Airway epithelial cell (primary cell): ENCODE measurements around the gene TAF6L. TPM values are rescaled to one million over a fixed set of nuclear protein-coding genes. Genes with fewer than 3 reads are reported as not detected.

Source experiments
- total RNA-seq: library from RNA; depleted of rRNA; stranded (reverse); fragments of >200 nt; gene quantifications from 2 replicates; pipeline ENCODE4 v1.2.3, GENCODE V29; 2015

TAF6L gene
- 18.2 and 18.3 TPM in 2 replicates for total RNA-seq

DNA sequence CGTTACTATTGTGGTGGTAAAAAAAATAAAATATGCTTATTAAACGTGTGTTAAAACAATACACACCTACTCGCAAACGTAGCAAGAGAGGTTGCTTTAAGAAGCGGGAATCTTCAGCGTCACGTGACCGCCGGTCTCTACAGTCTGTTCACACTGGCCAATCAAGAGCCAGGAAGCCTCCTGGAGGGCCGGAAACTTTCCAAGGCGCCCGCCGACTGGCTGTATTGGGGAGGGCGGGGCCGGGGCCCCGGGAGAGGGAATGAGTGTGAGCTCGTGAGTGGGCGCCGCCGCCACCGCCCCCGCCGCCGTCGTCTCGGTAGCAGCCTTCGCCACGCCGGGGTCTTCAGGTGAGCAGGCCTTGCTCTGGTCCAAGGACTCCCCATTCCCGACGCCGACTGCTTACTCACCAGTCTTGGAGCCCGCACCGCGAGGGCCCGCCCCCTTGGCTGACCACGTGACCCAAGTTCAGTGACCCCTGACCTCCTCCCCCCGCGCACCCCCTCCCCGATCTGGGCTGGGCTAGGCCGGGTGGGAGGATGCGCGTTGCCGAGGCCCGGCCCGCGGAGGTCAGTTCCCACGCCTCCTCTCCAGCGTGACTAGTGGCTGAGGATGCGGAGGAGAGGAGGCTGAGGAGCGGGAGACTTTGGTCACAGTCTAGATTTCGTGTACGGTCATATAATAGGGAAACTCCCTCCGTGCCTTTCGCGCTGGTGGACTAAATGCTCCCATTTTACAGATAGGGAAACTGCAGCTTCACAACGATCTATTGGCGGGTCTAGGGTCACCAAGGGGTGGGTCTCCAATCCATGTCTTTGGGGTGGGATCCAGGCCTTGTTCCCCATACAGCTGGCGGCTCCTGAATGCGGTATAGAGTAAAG is at the start of gene TAF6L:
Gene TAF6L (plus strand): TSS at position 253 of the 878 bp plus-strand sequence. CDS start 4,388 bp downstream, outside the sequence.

DNA sequence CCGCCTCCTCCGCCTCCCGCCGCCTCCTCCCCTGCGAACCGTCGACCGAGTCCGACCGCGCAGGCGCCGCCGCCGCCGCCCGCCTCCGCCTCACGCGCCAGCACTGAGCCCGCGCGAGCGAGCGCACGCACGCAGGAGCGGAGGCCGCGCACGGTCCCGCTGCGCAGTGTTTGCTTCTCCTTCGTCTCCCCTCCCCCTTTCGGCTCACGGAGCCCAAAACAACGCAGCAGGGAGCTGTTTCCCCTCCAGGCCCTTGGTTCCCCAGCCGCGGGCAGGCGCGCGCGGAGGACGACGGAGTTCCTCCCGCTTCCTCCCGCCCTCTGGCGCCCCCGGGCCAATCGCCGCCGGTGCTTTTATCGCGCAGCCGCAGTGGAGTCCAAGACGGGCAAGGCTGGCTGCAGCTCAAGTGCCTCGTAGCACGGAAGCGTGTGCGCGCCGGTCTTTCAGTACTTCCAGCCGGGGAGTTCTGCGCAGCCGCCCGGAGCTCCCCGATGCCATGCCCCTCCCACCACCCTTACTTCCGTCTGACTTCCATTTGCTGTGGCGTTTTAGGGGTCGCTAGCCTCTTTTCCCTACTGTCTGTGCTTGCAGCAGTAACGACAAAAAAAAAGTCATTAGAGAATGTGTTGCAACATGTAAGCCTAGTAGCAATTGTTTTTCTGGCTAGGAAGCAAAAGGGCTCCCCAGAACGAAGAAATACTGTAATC is 43.9 kb upstream of the TAF6L start, which contains the start of gene HNRNPUL2:
Gene HNRNPUL2 (minus strand): TSS at position 293 of the 707 bp plus-strand sequence. CDS start 301 bp downstream, outside the sequence.

DNA sequence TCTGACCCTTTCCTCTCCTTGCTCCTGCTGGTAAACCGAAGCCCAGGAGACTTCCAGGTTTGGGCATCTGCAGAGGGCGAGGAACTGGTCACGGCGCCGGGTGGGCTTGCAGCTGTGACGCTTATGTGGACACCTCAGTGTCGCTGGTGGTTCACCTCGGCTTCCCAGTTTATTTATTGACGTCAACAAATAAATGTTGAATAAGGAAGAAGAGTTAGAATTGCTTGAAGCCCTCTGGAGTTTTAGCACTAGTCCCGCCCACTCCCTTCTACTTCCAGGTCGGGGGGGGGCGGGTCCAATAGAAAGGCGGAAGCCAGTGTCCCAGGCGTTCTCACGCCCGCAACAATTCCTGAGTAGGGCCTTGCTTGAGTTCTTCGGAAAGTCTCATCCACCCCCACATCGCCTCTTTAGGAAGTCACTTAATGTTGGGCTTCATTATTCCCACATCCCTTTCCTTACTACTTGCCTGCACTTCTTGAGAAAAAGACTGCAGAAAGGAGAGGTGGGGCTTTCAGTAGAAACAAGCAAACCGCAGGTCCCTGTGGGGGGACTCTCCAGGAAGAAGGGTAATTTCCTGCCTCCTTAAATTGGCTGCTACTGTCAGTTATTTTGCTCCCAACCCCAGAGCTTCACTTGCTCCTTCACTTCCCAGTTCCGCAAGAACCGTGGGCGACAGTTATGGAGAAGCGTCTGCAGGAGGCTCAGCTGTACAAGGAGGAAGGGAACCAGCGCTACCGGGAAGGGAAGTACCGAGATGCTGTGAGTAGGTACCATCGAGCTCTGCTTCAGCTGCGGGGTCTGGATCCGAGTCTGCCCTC is 42.8 kb upstream of the TAF6L start, which contains the start of gene TTC9C:
Gene TTC9C (plus strand): TSS at position 316 of the 818 bp plus-strand sequence. CDS start 363 bp downstream, at position 679.

GRCh38 chr11:62753736-62754603 is 17.2 kb upstream of the TAF6L start, which contains the start of gene ZBTB3:
Gene ZBTB3 (minus strand): TSS chr11:62754160. CDS start chr11:62753664, 496 bp downstream.

DNA sequence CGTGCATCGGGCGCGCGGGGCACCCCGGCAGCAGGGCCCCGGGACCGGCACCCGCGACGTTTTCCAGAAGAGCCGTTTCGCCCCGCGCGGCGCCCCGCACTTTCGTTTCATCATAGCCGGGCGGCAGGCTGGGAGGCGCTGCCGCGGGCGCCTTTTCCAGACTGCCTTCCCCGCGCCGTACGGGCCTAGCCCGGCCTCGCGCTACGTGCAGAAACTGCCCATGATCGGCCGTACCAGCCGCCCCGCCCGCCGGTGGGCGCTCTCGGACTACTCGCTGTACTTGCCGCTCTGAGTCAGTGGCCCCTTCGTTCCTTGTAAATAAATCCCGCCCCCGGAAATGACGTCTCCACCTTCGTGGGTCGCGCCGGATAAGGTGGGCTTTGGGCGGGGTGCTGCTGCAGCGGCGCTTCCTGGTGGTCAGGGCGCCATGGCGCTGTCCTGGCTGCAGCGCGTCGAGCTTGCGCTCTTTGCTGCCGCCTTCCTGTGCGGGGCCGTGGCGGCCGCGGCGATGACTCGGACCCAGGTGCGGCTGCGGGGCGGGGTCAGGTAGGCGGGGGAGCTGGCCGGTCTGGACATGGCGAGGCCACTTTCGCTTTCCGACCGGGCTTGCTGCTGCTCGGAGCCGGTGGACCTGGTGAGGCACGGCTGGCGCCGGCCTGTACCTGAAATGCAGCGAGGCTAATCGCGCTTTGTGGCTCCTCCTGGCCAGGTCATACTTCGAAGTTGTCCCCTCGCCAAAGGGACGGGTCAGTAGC is 16.0 kb downstream of the TAF6L start, which contains the start of gene TMEM179B:
Gene TMEM179B (plus strand): TSS at position 398 of the 755 bp plus-strand sequence. CDS start 30 bp downstream, at position 428.

GRCh38 chr11:62791501-62792201 is 20.5 kb downstream of the TAF6L start, which contains the start of gene TMEM223:
Gene TMEM223 (minus strand): TSS chr11:62792006. CDS start chr11:62791994, 12 bp downstream.

GRCh38 chr11:62805076-62805892 is 34.1 kb downstream of the TAF6L start, which contains the start of gene NXF1:
Gene NXF1 (minus strand): TSS chr11:62805440. CDS start chr11:62805356, 84 bp downstream.

GRCh38 chr11:62831520-62832335 is 60.5 kb downstream of the TAF6L start, which contains the start of gene STX5:
Gene STX5 (minus strand): TSS chr11:62832051. CDS start chr11:62831243, 808 bp downstream.

GRCh38 chr11:62832336-62833234 is 61.4 kb downstream of the TAF6L start, which contains the start of gene TEX54:
Gene TEX54 (minus strand): TSS chr11:62832841.

Other genes starting within 250 kb of the TAF6L start
- gene AHNAK, start 224.6 kb upstream of the TAF6L start, total RNA-seq, result 386 and 487 TPM in 2 replicates
- gene EEF1G, start 197.5 kb upstream of the TAF6L start, total RNA-seq, result 2,164 and 2,188 TPM in 2 replicates
- gene TUT1, start 179.9 kb upstream of the TAF6L start, total RNA-seq, result 10.3 and 12.6 TPM in 2 replicates
- 126 and 159 TPM in 2 replicates for gene MTA2, start 169.5 kb upstream of the TAF6L start, total RNA-seq
- 20.8 and 25.4 TPM in 2 replicates for gene EML3, start 158.6 kb upstream of the TAF6L start, total RNA-seq
- 1.7 and 3.5 TPM in 2 replicates for gene ROM1, start 158.1 kb upstream of the TAF6L start, total RNA-seq
- 30.2 and 30.4 TPM in 2 replicates for gene B3GAT3, start 149.4 kb upstream of the TAF6L start, total RNA-seq
- 146 and 160 TPM in 2 replicates for gene GANAB, start 124.8 kb upstream of the TAF6L start, total RNA-seq
- gene INTS5, start 118.1 kb upstream of the TAF6L start, total RNA-seq, result 30.6 and 31.7 TPM in 2 replicates
- 85.8 and 91.6 TPM in 2 replicates for gene C11orf98, start 106.2 kb upstream of the TAF6L start, total RNA-seq
- gene CSKMT, start 106.1 kb upstream of the TAF6L start, total RNA-seq, result 9.3 and 14.3 TPM in 2 replicates
- gene UQCC3, start 99.7 kb upstream of the TAF6L start, total RNA-seq, result 18.9 and 26.7 TPM in 2 replicates
- gene LBHD1, start 99.1 kb upstream of the TAF6L start, total RNA-seq, result 2.3 and 5.2 TPM in 2 replicates
- 122 and 144 TPM in 2 replicates for gene UBXN1, start 92.3 kb upstream of the TAF6L start, total RNA-seq
- gene LRRN4CL, start 81.9 kb upstream of the TAF6L start, total RNA-seq, result 0.09 and 0.28 TPM in 2 replicates
- 59.5 and 69.4 TPM in 2 replicates for gene BSCL2, start 64.0 kb upstream of the TAF6L start, total RNA-seq
- gene GNG3, start 63.7 kb upstream of the TAF6L start, total RNA-seq, result not detected in 2 replicates
- gene HNRNPUL2, start 43.9 kb upstream of the TAF6L start, total RNA-seq, result 9.7 and 12.8 TPM in 2 replicates
- 10.0 and 17.7 TPM in 2 replicates for gene TTC9C, start 42.9 kb upstream of the TAF6L start, total RNA-seq
- 4.2 and 10.2 TPM in 2 replicates for gene ZBTB3, start 17.2 kb upstream of the TAF6L start, total RNA-seq
- gene POLR2G, start 9.8 kb upstream of the TAF6L start, total RNA-seq, result 115 and 116 TPM in 2 replicates
- 56.6 and 63.5 TPM in 2 replicates for gene TMEM179B, start 16.0 kb downstream of the TAF6L start, total RNA-seq
- gene TMEM223, start 20.6 kb downstream of the TAF6L start, total RNA-seq, result 23.5 and 27.9 TPM in 2 replicates
- 33.6 and 34.0 TPM in 2 replicates for gene NXF1, start 34.0 kb downstream of the TAF6L start, total RNA-seq
- 18.2 and 25.3 TPM in 2 replicates for gene STX5, start 60.7 kb downstream of the TAF6L start, total RNA-seq
- not detected in 2 replicates for gene TEX54, start 61.4 kb downstream of the TAF6L start, total RNA-seq
- 67.6 and 70.5 TPM in 2 replicates for gene WDR74, start 68.2 kb downstream of the TAF6L start, total RNA-seq
- 327 and 333 TPM in 2 replicates for gene SLC3A2, start 109.5 kb downstream of the TAF6L start, total RNA-seq
- not detected in 2 replicates for gene CHRM1, start 150.0 kb downstream of the TAF6L start, total RNA-seq
- gene SLC22A6, start 213.6 kb downstream of the TAF6L start, total RNA-seq, result not detected in 2 replicates
- not detected in 2 replicates for gene SLC22A8, start 244.4 kb downstream of the TAF6L start, total RNA-seq